ENCODE results near the gene CCDC172. TPM values are rescaled to one million over a fixed set of nuclear protein-coding genes. Genes with fewer than 3 reads are reported as not detected.
A peak's percentile ranks its signal among the peaks of the same experiment; 100 is the strongest.

Gene CCDC172
- total and polyA plus RNA-seq, 2 experiments from 2014 or later, result 4.6 to 17.6 TPM

DNA sequence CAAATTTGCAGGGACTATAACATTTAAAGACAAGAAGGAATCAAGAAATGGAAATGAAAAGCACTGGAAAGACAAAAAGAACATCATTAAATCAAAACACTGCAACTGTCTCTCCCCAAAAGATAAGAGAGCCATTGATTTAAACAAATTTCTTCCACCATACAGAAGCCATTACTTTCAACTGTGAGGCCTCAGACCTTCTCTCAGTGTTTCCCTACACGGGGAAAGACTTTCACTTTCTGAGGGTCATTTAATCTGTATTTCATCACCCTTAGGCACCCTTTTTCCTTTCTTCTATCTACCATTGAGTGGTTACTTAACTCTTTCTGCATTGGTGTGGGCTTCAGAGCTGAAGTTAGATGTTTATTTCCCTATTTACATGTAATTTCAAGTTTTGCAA is 47.5 kb downstream of the CCDC172 start:
- H3K36me3 Mint-ChIP-seq (ENCODE audit: low read depth), result no peaks in the 10 kb centered on the region
- no peak for TF ChIP-seq JUNB (IDR thresholded peaks at IDR 0.05; ENCODE audit: unreplicated experiment)
- TF ChIP-seq EZH2phosphoT487 (IDR thresholded peaks at IDR 0.05; ENCODE audit: unreplicated experiment), result no peak
- TF ChIP-seq, protein P1, sequence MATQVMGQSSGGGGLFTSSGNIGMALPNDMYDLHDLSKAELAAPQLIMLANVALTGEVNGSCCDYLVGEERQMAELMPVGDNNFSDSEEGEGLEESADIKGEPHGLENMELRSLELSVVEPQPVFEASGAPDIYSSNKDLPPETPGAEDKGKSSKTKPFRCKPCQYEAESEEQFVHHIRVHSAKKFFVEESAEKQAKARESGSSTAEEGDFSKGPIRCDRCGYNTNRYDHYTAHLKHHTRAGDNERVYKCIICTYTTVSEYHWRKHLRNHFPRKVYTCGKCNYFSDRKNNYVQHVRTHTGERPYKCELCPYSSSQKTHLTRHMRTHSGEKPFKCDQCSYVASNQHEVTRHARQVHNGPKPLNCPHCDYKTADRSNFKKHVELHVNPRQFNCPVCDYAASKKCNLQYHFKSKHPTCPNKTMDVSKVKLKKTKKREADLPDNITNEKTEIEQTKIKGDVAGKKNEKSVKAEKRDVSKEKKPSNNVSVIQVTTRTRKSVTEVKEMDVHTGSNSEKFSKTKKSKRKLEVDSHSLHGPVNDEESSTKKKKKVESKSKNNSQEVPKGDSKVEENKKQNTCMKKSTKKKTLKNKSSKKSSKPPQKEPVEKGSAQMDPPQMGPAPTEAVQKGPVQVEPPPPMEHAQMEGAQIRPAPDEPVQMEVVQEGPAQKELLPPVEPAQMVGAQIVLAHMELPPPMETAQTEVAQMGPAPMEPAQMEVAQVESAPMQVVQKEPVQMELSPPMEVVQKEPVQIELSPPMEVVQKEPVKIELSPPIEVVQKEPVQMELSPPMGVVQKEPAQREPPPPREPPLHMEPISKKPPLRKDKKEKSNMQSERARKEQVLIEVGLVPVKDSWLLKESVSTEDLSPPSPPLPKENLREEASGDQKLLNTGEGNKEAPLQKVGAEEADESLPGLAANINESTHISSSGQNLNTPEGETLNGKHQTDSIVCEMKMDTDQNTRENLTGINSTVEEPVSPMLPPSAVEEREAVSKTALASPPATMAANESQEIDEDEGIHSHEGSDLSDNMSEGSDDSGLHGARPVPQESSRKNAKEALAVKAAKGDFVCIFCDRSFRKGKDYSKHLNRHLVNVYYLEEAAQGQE (IDR thresholded peaks at IDR 0.05; ENCODE audit: unreplicated experiment), result no peak
- no peak for TF ChIP-seq POLR2AphosphoS5 (IDR thresholded peaks at IDR 0.05; ENCODE audit: low read depth)
- no peak for TF ChIP-seq STAT1 (IDR thresholded peaks at IDR 0.05; ENCODE audit: unreplicated experiment)
- TF ChIP-seq ZNF114 (CRISPR knock-in tag; IDR thresholded peaks at IDR 0.05), result no peak
- TF ChIP-seq ZNF331 (CRISPR knock-in tag; IDR thresholded peaks at IDR 0.05; ENCODE audit: low read depth), result no peak
- TF ChIP-seq EZH2 (IDR thresholded peaks at IDR 0.05; ENCODE audit: low read depth, unreplicated experiment), result no peak
- H3K27ac ChIP-seq (ENCODE audit: low read depth), result no peak overlapping the region
- H3K9me3 Mint-ChIP-seq, result no peaks in the 10 kb centered on the region
- H3K27me3 ChIP-seq (ENCODE audit: insufficient read depth), result no peaks in the 10 kb centered on the region
- no peaks in the 10 kb centered on the region for H3K79me2 ChIP-seq (replicated peaks; ENCODE audit: insufficient read depth)
- H3F3A ChIP-seq (replicated peaks; ENCODE audit: low read depth), result no peaks in the 10 kb centered on the region
- H3K4me1 Mint-ChIP-seq, result peaks cover 6% of the 10 kb centered on the region; the same call in 1 of the 3 replicates
- no peak overlapping the region for H2AFZ ChIP-seq
- H3K4me3 Mint-ChIP-seq, result no peak overlapping the region
- no peak overlapping the region for H3K4me2 ChIP-seq
- H3K27me3 Mint-ChIP-seq (ENCODE audit: insufficient read depth, low read depth, poor library complexity), result no peaks in the 10 kb centered on the region
- DNase-seq (ENCODE audit: low spot score) (no peak), ATAC-seq (no peak)
- H3K27ac Mint-ChIP-seq, result 0 out of 2 replicates have a peak overlapping the region, but pooled peaks have one; percentile 7
- H3K4me1 ChIP-seq (ENCODE audit: insufficient read depth), result no peaks in the 10 kb centered on the region
- H3K36me3 ChIP-seq (ENCODE audit: insufficient read depth), result no peaks in the 10 kb centered on the region
- no peaks in the 10 kb centered on the region for H3K9me2 ChIP-seq (ENCODE audit: insufficient read depth)
- H3K4me3 ChIP-seq, result no peak overlapping the region
- H4K20me1 ChIP-seq (replicated peaks; ENCODE audit: insufficient read depth), result no peaks in the 10 kb centered on the region

DNA sequence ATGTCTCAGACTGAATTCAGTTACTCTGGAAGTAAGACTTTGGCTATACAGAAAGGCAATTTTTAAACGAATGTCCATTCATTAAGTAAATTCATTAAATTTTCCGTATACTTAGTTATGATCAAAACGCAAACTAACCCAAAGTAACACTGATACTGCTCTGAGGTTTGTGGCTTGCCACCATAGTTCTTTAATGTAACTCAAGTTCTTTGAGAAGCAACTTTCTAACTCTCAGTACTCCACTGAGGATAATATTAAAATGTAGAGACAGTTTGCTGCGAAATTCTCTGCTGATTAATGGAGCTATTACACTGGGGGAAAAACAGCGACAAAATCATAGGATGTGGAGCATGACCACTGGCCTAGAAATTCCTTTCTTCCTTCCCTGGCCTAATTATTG is 58.0 kb downstream of the CCDC172 start:
- Histone ChIP-seq H3F3A (replicated peaks; ENCODE audit: low read depth) (no peaks in the 10 kb centered on the region), H3K27me3 (ENCODE audit: insufficient read depth) (no peaks in the 10 kb centered on the region), H3K4me1 (ENCODE audit: insufficient read depth) (peaks cover 17% of the 10 kb centered on the region; the same call in 1 of the 2 replicates), H4K20me1 (replicated peaks; ENCODE audit: insufficient read depth) (no peaks in the 10 kb centered on the region), H3K4me3 (no peak overlapping the region), H3K79me2 (replicated peaks; ENCODE audit: insufficient read depth) (no peaks in the 10 kb centered on the region), H2AFZ (no peak overlapping the region), H3K9me2 (ENCODE audit: insufficient read depth) (no peaks in the 10 kb centered on the region), H3K4me2 (no peak overlapping the region), H3K36me3 (ENCODE audit: insufficient read depth) (no peaks in the 10 kb centered on the region), H3K27ac (ENCODE audit: low read depth) (no peak overlapping the region)
- Mint-ChIP-seq H3K36me3 (ENCODE audit: low read depth) (no peaks in the 10 kb centered on the region), H3K27ac (no peak overlapping the region), H3K9me3 (no peaks in the 10 kb centered on the region), H3K4me1 (peaks cover 7% of the 10 kb centered on the region), H3K4me3 (no peak overlapping the region), H3K27me3 (ENCODE audit: insufficient read depth, low read depth, poor library complexity) (no peaks in the 10 kb centered on the region)
- ATAC-seq, result no peak
- DNase-seq (ENCODE audit: low spot score), result no peak
- no peak for TF ChIP-seq EZH2 (IDR thresholded peaks at IDR 0.05; ENCODE audit: low read depth, unreplicated experiment)
- TF ChIP-seq STAT1 (IDR thresholded peaks at IDR 0.05; ENCODE audit: unreplicated experiment), result no peak
- TF ChIP-seq ZNF331 (CRISPR knock-in tag; IDR thresholded peaks at IDR 0.05; ENCODE audit: low read depth), result no peak
- TF ChIP-seq, protein P2, sequence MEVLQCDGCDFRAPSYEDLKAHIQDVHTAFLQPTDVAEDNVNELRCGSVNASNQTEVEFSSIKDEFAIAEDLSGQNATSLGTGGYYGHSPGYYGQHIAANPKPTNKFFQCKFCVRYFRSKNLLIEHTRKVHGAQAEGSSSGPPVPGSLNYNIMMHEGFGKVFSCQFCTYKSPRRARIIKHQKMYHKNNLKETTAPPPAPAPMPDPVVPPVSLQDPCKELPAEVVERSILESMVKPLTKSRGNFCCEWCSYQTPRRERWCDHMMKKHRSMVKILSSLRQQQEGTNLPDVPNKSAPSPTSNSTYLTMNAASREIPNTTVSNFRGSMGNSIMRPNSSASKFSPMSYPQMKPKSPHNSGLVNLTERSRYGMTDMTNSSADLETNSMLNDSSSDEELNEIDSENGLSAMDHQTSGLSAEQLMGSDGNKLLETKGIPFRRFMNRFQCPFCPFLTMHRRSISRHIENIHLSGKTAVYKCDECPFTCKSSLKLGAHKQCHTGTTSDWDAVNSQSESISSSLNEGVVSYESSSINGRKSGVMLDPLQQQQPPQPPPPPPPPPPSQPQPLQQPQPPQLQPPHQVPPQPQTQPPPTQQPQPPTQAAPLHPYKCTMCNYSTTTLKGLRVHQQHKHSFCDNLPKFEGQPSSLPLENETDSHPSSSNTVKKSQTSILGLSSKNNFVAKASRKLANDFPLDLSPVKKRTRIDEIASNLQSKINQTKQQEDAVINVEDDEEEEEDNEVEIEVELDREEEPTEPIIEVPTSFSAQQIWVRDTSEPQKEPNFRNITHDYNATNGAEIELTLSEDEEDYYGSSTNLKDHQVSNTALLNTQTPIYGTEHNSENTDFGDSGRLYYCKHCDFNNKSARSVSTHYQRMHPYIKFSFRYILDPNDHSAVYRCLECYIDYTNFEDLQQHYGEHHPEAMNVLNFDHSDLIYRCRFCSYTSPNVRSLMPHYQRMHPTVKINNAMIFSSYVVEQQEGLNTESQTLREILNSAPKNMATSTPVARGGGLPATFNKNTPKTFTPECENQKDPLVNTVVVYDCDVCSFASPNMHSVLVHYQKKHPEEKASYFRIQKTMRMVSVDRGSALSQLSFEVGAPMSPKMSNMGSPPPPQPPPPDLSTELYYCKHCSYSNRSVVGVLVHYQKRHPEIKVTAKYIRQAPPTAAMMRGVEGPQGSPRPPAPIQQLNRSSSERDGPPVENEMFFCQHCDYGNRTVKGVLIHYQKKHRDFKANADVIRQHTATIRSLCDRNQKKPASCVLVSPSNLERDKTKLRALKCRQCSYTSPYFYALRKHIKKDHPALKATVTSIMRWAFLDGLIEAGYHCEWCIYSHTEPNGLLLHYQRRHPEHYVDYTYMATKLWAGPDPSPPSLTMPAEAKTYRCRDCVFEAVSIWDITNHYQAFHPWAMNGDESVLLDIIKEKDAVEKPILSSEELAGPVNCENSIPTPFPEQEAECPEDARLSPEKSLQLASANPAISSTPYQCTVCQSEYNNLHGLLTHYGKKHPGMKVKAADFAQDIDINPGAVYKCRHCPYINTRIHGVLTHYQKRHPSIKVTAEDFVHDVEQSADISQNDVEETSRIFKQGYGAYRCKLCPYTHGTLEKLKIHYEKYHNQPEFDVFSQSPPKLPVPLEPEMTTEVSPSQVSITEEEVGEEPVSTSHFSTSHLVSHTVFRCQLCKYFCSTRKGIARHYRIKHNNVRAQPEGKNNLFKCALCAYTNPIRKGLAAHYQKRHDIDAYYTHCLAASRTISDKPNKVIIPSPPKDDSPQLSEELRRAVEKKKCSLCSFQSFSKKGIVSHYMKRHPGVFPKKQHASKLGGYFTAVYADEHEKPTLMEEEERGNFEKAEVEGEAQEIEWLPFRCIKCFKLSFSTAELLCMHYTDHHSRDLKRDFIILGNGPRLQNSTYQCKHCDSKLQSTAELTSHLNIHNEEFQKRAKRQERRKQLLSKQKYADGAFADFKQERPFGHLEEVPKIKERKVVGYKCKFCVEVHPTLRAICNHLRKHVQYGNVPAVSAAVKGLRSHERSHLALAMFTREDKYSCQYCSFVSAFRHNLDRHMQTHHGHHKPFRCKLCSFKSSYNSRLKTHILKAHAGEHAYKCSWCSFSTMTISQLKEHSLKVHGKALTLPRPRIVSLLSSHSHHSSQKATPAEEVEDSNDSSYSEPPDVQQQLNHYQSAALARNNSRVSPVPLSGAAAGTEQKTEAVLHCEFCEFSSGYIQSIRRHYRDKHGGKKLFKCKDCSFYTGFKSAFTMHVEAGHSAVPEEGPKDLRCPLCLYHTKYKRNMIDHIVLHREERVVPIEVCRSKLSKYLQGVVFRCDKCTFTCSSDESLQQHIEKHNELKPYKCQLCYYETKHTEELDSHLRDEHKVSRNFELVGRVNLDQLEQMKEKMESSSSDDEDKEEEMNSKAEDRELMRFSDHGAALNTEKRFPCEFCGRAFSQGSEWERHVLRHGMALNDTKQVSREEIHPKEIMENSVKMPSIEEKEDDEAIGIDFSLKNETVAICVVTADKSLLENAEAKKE (CRISPR knock-in tag; IDR thresholded peaks at IDR 0.05), result no peak
- TF ChIP-seq NANOG (IDR thresholded peaks at IDR 0.05; ENCODE audit: borderline replicate concordance), result no peak

All from GM23338 (cell line).